ENCODE data around the gene SMIM22.

The SMIM22 gene

DNA sequence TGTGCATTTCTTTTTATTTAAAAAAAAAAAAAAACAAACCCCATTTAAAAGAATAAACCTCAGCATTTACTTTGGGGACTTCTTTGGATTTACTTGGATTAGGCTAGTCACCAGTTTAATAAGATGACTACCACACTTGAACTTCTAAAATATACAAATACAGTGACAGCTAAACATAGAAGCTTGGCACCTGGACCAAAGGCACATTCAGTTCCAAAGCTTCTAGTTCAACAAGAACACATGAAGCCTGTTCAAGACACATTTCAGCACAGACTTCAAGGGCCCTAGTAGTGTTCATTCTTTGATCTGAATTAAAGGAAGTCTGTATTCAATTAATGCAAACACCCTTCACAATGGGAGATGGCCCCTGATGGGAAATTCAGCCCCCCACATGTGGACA, 18.9 kb downstream of the SMIM22 start:
- Histone ChIP-seq H3K27me3 (ENCODE audit: insufficient read depth, low read length) (no peaks in the 10 kb centered on the region), H3K9ac (ENCODE audit: low read depth, low read length) (no peak overlapping the region), H3K27ac (ENCODE audit: low read length) (no peak overlapping the region), H3K9me3 (ENCODE audit: insufficient read depth, low read depth, low read length) (no peaks in the 10 kb centered on the region), H3K36me3 (ENCODE audit: insufficient read depth, low read depth, low read length) (peaks cover 79% of the 10 kb centered on the region), H3K4me1 (ENCODE audit: insufficient read depth, low read length) (no peaks in the 10 kb centered on the region), H3K4me3 (ENCODE audit: low read length) (no peak overlapping the region)

DNA sequence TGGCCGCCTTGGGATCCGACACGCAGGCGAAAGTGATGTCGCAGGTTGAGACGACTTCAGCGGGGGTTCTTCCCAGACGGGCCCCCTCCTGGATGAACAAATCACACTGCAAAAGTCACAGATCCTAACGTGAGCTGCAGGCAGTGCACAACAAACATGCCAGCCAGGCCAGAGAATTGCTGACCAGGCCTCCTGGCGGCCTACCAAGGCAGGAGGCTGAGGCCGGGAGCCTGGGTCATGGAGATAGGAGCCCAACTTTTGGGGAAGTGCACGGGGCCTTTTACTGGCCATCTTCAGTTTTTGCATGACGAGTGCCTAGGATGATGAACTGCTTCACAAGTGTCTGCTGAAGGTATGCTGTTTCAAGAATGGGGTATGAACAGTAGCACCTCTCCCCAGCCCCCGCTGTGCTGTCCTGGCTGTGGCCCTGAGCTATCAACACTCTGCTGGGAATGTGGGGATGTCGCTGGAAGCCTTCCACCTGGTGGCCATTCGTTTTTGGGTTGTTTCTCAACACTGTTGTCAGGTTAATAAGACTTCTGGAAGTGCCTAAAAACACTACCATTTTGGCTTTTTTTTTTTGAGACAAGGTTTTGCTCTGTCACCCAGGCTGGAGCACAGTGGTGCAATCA, 19.5 kb downstream of the SMIM22 start:
- H3K4me1 ChIP-seq (ENCODE audit: insufficient read depth, low read length): no peaks in the 10 kb centered on the region
- H3K4me3 ChIP-seq (ENCODE audit: low read length): no peak overlapping the region
- no peak overlapping the region for H3K9ac ChIP-seq (ENCODE audit: low read depth, low read length)
- H3K27ac ChIP-seq (ENCODE audit: low read length): no peak overlapping the region
- H3K9me3 ChIP-seq (ENCODE audit: insufficient read depth, low read depth, low read length): no peaks in the 10 kb centered on the region
- peaks cover 79% of the 10 kb centered on the region for H3K36me3 ChIP-seq (ENCODE audit: insufficient read depth, low read depth, low read length)
- H3K27me3 ChIP-seq (ENCODE audit: insufficient read depth, low read length): no peaks in the 10 kb centered on the region

- Histone ChIP-seq H3K9me3 (ENCODE audit: insufficient read depth, low read depth, low read length) (no peaks in the 10 kb centered on the region), H3K9ac (ENCODE audit: low read depth, low read length) (no peak overlapping the region), H3K4me1 (ENCODE audit: insufficient read depth, low read length) (no peaks in the 10 kb centered on the region), H3K27me3 (ENCODE audit: insufficient read depth, low read length) (no peaks in the 10 kb centered on the region), H3K36me3 (ENCODE audit: insufficient read depth, low read depth, low read length) (peaks cover 85% of the 10 kb centered on the region), H3K4me3 (ENCODE audit: low read length) (no peak overlapping the region), H3K27ac (ENCODE audit: low read length) (no peak overlapping the region)
Measured at GRCh38 chr16:4820652-4821051, 25.5 kb downstream of the SMIM22 start.

GRCh38 chr16:4825196-4825595, 30.0 kb downstream of the SMIM22 start:
- no peak overlapping the region for H3K9ac ChIP-seq (ENCODE audit: low read depth, low read length)
- no peaks in the 10 kb centered on the region for H3K4me1 ChIP-seq (ENCODE audit: insufficient read depth, low read length)
- no peaks in the 10 kb centered on the region for H3K27me3 ChIP-seq (ENCODE audit: insufficient read depth, low read length)
- H3K36me3 ChIP-seq (ENCODE audit: insufficient read depth, low read depth, low read length): peaks cover 88% of the 10 kb centered on the region
- no peak overlapping the region for H3K27ac ChIP-seq (ENCODE audit: low read length)
- no peak overlapping the region for H3K4me3 ChIP-seq (ENCODE audit: low read length)
- no peaks in the 10 kb centered on the region for H3K9me3 ChIP-seq (ENCODE audit: insufficient read depth, low read depth, low read length)

DNA sequence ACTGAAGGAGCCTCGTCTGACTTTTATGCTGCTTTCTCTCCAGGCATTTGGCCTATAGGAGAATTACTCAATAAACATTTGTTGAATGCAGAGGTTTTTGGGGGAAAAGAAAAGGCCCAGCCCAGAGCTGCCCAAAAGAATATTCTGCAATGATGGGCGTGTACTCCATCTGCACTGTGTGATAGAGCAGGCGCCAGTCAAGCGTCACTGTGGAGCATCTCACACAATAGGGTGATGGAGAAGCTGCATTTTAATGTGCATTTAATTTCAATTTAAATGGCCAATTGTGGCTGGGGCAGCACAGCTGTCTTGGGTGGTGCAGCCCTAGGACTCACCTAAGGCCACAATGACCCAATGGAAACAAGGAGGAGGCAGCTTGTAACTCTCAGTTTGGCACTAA, 31.4 kb downstream of the SMIM22 start:
- Histone ChIP-seq H3K27ac (ENCODE audit: low read length) (no peak overlapping the region), H3K36me3 (ENCODE audit: insufficient read depth, low read depth, low read length) (peaks cover 88% of the 10 kb centered on the region), H3K9ac (ENCODE audit: low read depth, low read length) (no peak overlapping the region), H3K4me1 (ENCODE audit: insufficient read depth, low read length) (no peaks in the 10 kb centered on the region), H3K27me3 (ENCODE audit: insufficient read depth, low read length) (no peaks in the 10 kb centered on the region), H3K9me3 (ENCODE audit: insufficient read depth, low read depth, low read length) (no peaks in the 10 kb centered on the region), H3K4me3 (ENCODE audit: low read length) (no peak overlapping the region)

DNA sequence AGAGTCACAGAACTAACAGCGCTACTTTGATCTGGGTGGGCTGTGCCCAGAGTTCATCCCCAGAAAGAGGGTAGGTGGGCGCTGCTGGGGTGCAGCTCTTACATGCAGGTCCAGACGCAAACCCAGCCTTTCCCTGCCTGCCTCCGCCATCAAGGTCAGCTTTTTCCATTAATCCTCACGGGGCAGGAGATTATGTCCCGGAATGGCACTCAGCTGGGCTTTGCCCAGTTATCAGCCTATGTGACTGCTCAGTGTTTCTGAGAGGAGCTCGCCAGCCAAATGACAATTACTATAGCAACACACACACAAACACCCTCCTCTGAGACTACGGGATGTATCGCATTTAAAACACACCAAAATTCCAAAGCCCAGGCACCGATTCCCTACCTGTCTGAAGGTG, 31.8 kb downstream of the SMIM22 start:
- no peak overlapping the region for H3K27ac ChIP-seq (ENCODE audit: low read length)
- no peak overlapping the region for H3K9ac ChIP-seq (ENCODE audit: low read depth, low read length)
- peaks cover 88% of the 10 kb centered on the region for H3K36me3 ChIP-seq (ENCODE audit: insufficient read depth, low read depth, low read length)
- no peaks in the 10 kb centered on the region for H3K27me3 ChIP-seq (ENCODE audit: insufficient read depth, low read length)
- no peaks in the 10 kb centered on the region for H3K4me1 ChIP-seq (ENCODE audit: insufficient read depth, low read length)
- no peak overlapping the region for H3K4me3 ChIP-seq (ENCODE audit: low read length)
- H3K9me3 ChIP-seq (ENCODE audit: insufficient read depth, low read depth, low read length): no peaks in the 10 kb centered on the region

GRCh38 chr16:4828567-4829321, 33.6 kb downstream of the SMIM22 start:
- Histone ChIP-seq H3K4me1 (ENCODE audit: insufficient read depth, low read length) (no peaks in the 10 kb centered on the region), H3K4me3 (ENCODE audit: low read length) (no peak overlapping the region), H3K9me3 (ENCODE audit: insufficient read depth, low read depth, low read length) (no peaks in the 10 kb centered on the region), H3K27me3 (ENCODE audit: insufficient read depth, low read length) (no peaks in the 10 kb centered on the region), H3K9ac (ENCODE audit: low read depth, low read length) (no peak overlapping the region), H3K27ac (ENCODE audit: low read length) (no peak overlapping the region), H3K36me3 (ENCODE audit: insufficient read depth, low read depth, low read length) (peaks cover 89% of the 10 kb centered on the region)

GRCh38 chr16:4830408-4830807, 35.2 kb downstream of the SMIM22 start:
- H3K36me3 ChIP-seq (ENCODE audit: insufficient read depth, low read depth, low read length): peaks cover 83% of the 10 kb centered on the region
- H3K4me1 ChIP-seq (ENCODE audit: insufficient read depth, low read length): no peaks in the 10 kb centered on the region
- H3K4me3 ChIP-seq (ENCODE audit: low read length): no peak overlapping the region

GRCh38 chr16:4831616-4832015, 36.4 kb downstream of the SMIM22 start:
- peaks cover 79% of the 10 kb centered on the region for H3K36me3 ChIP-seq (ENCODE audit: insufficient read depth, low read depth, low read length)
- no peaks in the 10 kb centered on the region for H3K4me1 ChIP-seq (ENCODE audit: insufficient read depth, low read length)
- H3K9ac ChIP-seq (ENCODE audit: low read depth, low read length): no peak overlapping the region
- H3K4me3 ChIP-seq (ENCODE audit: low read length): no peak overlapping the region
- no peaks in the 10 kb centered on the region for H3K27me3 ChIP-seq (ENCODE audit: insufficient read depth, low read length)
- H3K27ac ChIP-seq (ENCODE audit: low read length): no peak overlapping the region
- H3K9me3 ChIP-seq (ENCODE audit: insufficient read depth, low read depth, low read length): no peaks in the 10 kb centered on the region

More at GRCh38 chr16:4830408-4830807, 35.2 kb downstream of the SMIM22 start:
- Histone ChIP-seq H3K27ac (ENCODE audit: low read length) (no peak overlapping the region), H3K27me3 (ENCODE audit: insufficient read depth, low read length) (no peaks in the 10 kb centered on the region), H3K9ac (ENCODE audit: low read depth, low read length) (no peak overlapping the region), H3K9me3 (ENCODE audit: insufficient read depth, low read depth, low read length) (no peaks in the 10 kb centered on the region)

- Histone ChIP-seq H3K9me3 (ENCODE audit: insufficient read depth, low read depth, low read length) (no peaks in the 10 kb centered on the region), H3K4me1 (ENCODE audit: insufficient read depth, low read length) (no peaks in the 10 kb centered on the region), H3K27me3 (ENCODE audit: insufficient read depth, low read length) (no peaks in the 10 kb centered on the region), H3K36me3 (ENCODE audit: insufficient read depth, low read depth, low read length) (peaks cover 80% of the 10 kb centered on the region), H3K9ac (ENCODE audit: low read depth, low read length) (no peak overlapping the region), H3K27ac (ENCODE audit: low read length) (no peak overlapping the region), H3K4me3 (ENCODE audit: low read length) (no peak overlapping the region)
Measured at GRCh38 chr16:4832698-4833343, 37.7 kb downstream of the SMIM22 start.

GRCh38 chr16:4833584-4833983, 38.4 kb downstream of the SMIM22 start:
- Histone ChIP-seq H3K9me3 (ENCODE audit: insufficient read depth, low read depth, low read length) (no peaks in the 10 kb centered on the region), H3K4me3 (ENCODE audit: low read length) (no peak overlapping the region), H3K27ac (ENCODE audit: low read length) (no peak overlapping the region)

DNA sequence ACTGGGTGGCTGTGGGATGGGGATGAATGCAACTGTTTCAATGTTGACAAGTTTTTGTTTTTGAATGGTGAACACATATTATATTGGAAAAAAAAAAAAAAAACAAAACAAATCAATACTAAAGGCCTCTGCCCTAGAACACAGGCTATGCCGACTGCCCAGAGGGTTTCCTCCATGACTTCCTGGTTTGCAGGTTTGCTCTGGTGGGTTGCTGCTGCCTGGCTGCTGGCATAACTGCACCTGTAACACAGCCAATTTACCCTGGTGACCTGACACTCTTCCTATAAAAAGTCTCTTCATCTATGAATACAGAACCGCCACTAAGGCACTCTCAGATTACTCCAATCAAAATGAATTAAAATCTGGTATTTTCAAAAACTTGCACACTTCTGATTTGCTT, 41.6 kb downstream of the SMIM22 start:
- Histone ChIP-seq H3K27ac (ENCODE audit: low read length) (no peak overlapping the region), H3K36me3 (ENCODE audit: insufficient read depth, low read depth, low read length) (peaks cover 85% of the 10 kb centered on the region), H3K27me3 (ENCODE audit: insufficient read depth, low read length) (no peaks in the 10 kb centered on the region), H3K9ac (ENCODE audit: low read depth, low read length) (no peak overlapping the region), H3K9me3 (ENCODE audit: insufficient read depth, low read depth, low read length) (no peaks in the 10 kb centered on the region), H3K4me3 (ENCODE audit: low read length) (no peak overlapping the region), H3K4me1 (ENCODE audit: insufficient read depth, low read length) (no peaks in the 10 kb centered on the region)

More at GRCh38 chr16:4833584-4833983, 38.4 kb downstream of the SMIM22 start:
- Histone ChIP-seq H3K27me3 (ENCODE audit: insufficient read depth, low read length) (no peaks in the 10 kb centered on the region), H3K36me3 (ENCODE audit: insufficient read depth, low read depth, low read length) (peaks cover 83% of the 10 kb centered on the region), H3K9ac (ENCODE audit: low read depth, low read length) (no peak overlapping the region), H3K4me1 (ENCODE audit: insufficient read depth, low read length) (no peaks in the 10 kb centered on the region)
